GM12878 (cell line): ENCODE measurements around the gene ARMS2. TPM values are rescaled to one million over a fixed set of nuclear protein-coding genes. Genes with fewer than 3 reads are reported as not detected.

ENCODE experiments used
- ATAC-seq: fragments of 200-7000 bp; cut with Tn5 transposase; 3 replicates; pipeline ENCODE4 v1.9.1; 2020; ENCODE audit warnings: mild to moderate bottlenecking, moderate library complexity
- BruUV-seq: library from RNA; stranded (reverse); fragments of 400-500 nt; replicated peaks from 2 replicates; lab custom pipeline; 2021; lab: Mats Ljungman, UMichigan
- CTCF ChIA-PET: fragments of 300-600 bp; sonication (Branson Sonifier 250); formaldehyde crosslinking; extraction: SDS; loops from one replicate; lab custom pipeline; 2021; ENCODE audit warnings: inconsistent platforms; lab: Yijun Ruan, JAX
- POLR2A ChIA-PET: fragments of 350-600 bp; formaldehyde crosslinking; extraction: SDS; loops from one replicate; lab custom pipeline; 2021; ENCODE audit warnings: inconsistent platforms; lab: Charles Lee
- RAD21 ChIA-PET: fragments of 300-600 bp; sonication (Branson Sonifier 250); formaldehyde crosslinking; loops from one replicate; lab custom pipeline; 2023; ENCODE audit warnings: antibody characterized with exemption; ENCODE audit not compliant: unreplicated experiment; lab: Charles Lee
- SMC1A ChIA-PET: fragments of 300-600 bp; sonication (Branson Sonifier 250); formaldehyde crosslinking; loops from one replicate; lab custom pipeline; 2023; ENCODE audit not compliant: unreplicated experiment, uncharacterized antibody; lab: Charles Lee
- DNase-seq: peaks from one replicate; pipeline ENCODE4 v3.0.0-alpha.2; 2011; ENCODE audit warnings: low read depth, low spot score
- FAIRE-seq: peaks from 3 replicates; lab custom pipeline; 2011; peaks lifted over from hg19 to GRCh38; lab: Jason Lieb, UNC
- H2AFZ ChIP-seq: 2 replicates; pipeline ENCODE4 v1.6.0; 2011; ENCODE audit warnings: low read depth, low read length, control low read depth; ENCODE audit not compliant: control insufficient read depth
- H3K27ac ChIP-seq: 2 replicates; pipeline ENCODE4 v1.5.1; 2011; ENCODE audit warnings: control low read depth; ENCODE audit not compliant: control insufficient read depth, insufficient read depth
- H3K27me3 ChIP-seq, 2 experiments: replicated peaks in 1 of 2; 2 replicates each; pipeline versions ENCODE4 v1.6.0 to v1.6.1; 2011; ENCODE audit warnings: low read length in 1 of 2; ENCODE audit not compliant: control insufficient read depth in 2 of 2, insufficient read depth in 2 of 2
- H3K36me3 ChIP-seq, 2 experiments: 2 replicates each; pipeline ENCODE4 v1.5.1; 2011; ENCODE audit warnings: low read length in 1 of 2; ENCODE audit not compliant: control insufficient read depth in 2 of 2, insufficient read depth in 2 of 2
- H3K4me1 ChIP-seq: 2 replicates; pipeline ENCODE4 v1.6.1; 2011; ENCODE audit warnings: mild to moderate bottlenecking, low read length, moderate library complexity, mixed read lengths; ENCODE audit not compliant: control insufficient read depth, insufficient read depth
- H3K4me2 ChIP-seq: 2 replicates; pipeline ENCODE4 v1.6.0; 2011; ENCODE audit warnings: control low read depth; ENCODE audit not compliant: control insufficient read depth, insufficient read depth
- H3K4me3 ChIP-seq: fragments of 200-600 bp; sonication (generic); 2 replicates; pipeline ENCODE4 v1.5.1; 2016
- H3K79me2 ChIP-seq: 2 replicates; pipeline ENCODE4 v1.6.0; 2011; ENCODE audit warnings: low read length; ENCODE audit not compliant: control insufficient read depth, insufficient read depth
- H3K9ac ChIP-seq: 2 replicates; pipeline ENCODE4 v1.8.0; 2011; ENCODE audit warnings: low read length, control low read depth, mixed read lengths; ENCODE audit not compliant: control insufficient read depth, insufficient read depth
- H3K9me3 ChIP-seq: replicated peaks from 3 replicates; pipeline ENCODE4 v1.5.1; 2011; ENCODE audit warnings: mild to moderate bottlenecking, low read length; ENCODE audit not compliant: control insufficient read depth, insufficient read depth
- H4K20me1 ChIP-seq: 2 replicates; pipeline ENCODE4 v1.6.0; 2011; ENCODE audit not compliant: control insufficient read depth, insufficient read depth
- BCLAF1 ChIP-seq: fragments of 450-650 bp; IDR thresholded peaks from 2 replicates; pipeline ENCODE4 v1.6.1; 2017; ENCODE audit warnings: antibody characterized with exemption, mild to moderate bottlenecking, moderate library complexity
- CBX5 ChIP-seq: sonication (generic); IDR thresholded peaks from 2 replicates; pipeline ENCODE4 v1.6.1; 2016; ENCODE audit warnings: low read depth, moderate library complexity, mild to moderate bottlenecking, inconsistent platforms
- E2F4 ChIP-seq: IDR thresholded peaks from 2 replicates; pipeline ENCODE4 v1.6.1; 2012; ENCODE audit warnings: low read depth, low read length, improper control_type of control experiment
- EGR1 ChIP-seq, 2 experiments: IDR thresholded peaks; 1 replicate in 1 of 2; 2 replicates in 1 of 2; pipeline ENCODE4 v1.6.1; 2011 to 2012; ENCODE audit warnings: low read depth in 2 of 2, low read length in 2 of 2, borderline replicate concordance in 1 of 2, mild to moderate bottlenecking in 1 of 2, moderate library complexity in 1 of 2
- ETV6 ChIP-seq, 2 experiments: fragments of 450-650 bp in 1 of 2; IDR thresholded peaks in 1 of 2; conservative IDR thresholded peaks in 1 of 2; 2 replicates each; pipeline ENCODE4 v1.6.1; 2014; ENCODE audit warnings: antibody characterized with exemption in 1 of 2, borderline replicate concordance in 1 of 2, low read depth in 1 of 2, mild to moderate bottlenecking in 1 of 2, moderate library complexity in 1 of 2
- JUND ChIP-seq: IDR thresholded peaks from 2 replicates; pipeline ENCODE4 v1.6.1; 2012; ENCODE audit warnings: low read depth, mild to moderate bottlenecking, low read length, improper control_type of control experiment, moderate library complexity
- LARP7 ChIP-seq: fragments of 450-650 bp; IDR thresholded peaks from 2 replicates; pipeline ENCODE4 v1.6.1; 2017; ENCODE audit warnings: mild to moderate bottlenecking
- MTA2 ChIP-seq: fragments of 450-650 bp; IDR thresholded peaks from 2 replicates; pipeline ENCODE4 v1.6.1; 2016; ENCODE audit warnings: low read depth, mild to moderate bottlenecking, moderate library complexity
- MXI1 ChIP-seq: fragments of 150-350 bp; IDR thresholded peaks from 2 replicates; pipeline ENCODE4 v1.6.1; 2011; ENCODE audit warnings: low read depth, mild to moderate bottlenecking, inconsistent platforms, low read length, improper control_type of control experiment
- NBN ChIP-seq: fragments of 450-650 bp; IDR thresholded peaks from 2 replicates; pipeline ENCODE4 v1.6.1; 2016
- NFYB ChIP-seq: IDR thresholded peaks from 2 replicates; pipeline ENCODE4 v1.6.1; 2011; ENCODE audit warnings: low read depth, mild to moderate bottlenecking, low read length, improper control_type of control experiment, moderate library complexity; ENCODE audit not compliant: insufficient read depth
- NRF1 ChIP-seq: conservative IDR thresholded peaks from 2 replicates; pipeline ENCODE4 v1.6.1; 2011; ENCODE audit warnings: mild to moderate bottlenecking, low read depth, low read length, improper control_type of control experiment
- SMC3 ChIP-seq: IDR thresholded peaks from 2 replicates; pipeline ENCODE4 v1.6.1; 2011; ENCODE audit warnings: low read length, improper control_type of control experiment, borderline replicate concordance
- SP1 ChIP-seq: IDR thresholded peaks from one replicate; pipeline ENCODE4 v1.6.1; 2011; ENCODE audit warnings: low read depth, low read length
- ZNF24 ChIP-seq: fragments of 450-650 bp; IDR thresholded peaks from 2 replicates; pipeline ENCODE4 v1.6.1; 2017; ENCODE audit warnings: antibody characterized with exemption, mild to moderate bottlenecking
- WGBS: methylation state at CpG from one replicate; pipeline ENCODE4 v1.1.6; 2016; ENCODE audit warnings: low lambda C conversion rate; ENCODE audit not compliant: insufficient replicate concordance, insufficient coverage; ENCODE audit errors: missing lambda C conversion rate; 5-methylcytosine and 5-hydroxymethylcytosine counted together
- in situ Hi-C: fragments of 300-500 bp; cut with MboI; formaldehyde crosslinking; loops from 9 replicates; pipeline ENCODE4 v1.14.3; 2018; ENCODE audit warnings: mixed read lengths
- intact Hi-C: fragments of 100-400 bp; cut with micrococcal nuclease; formaldehyde crosslinking; loops from one replicate; pipeline ENCODE4 v1.14.2; 2022; ENCODE audit not compliant: unreplicated experiment
- polyA plus RNA-seq, 11 experiments: library from polyadenylated mRNA; depleted of rRNA in 4 of 11; unstranded in 6 of 11; stranded (reverse) in 5 of 11; fragments of >200 nt; fragmentation: Nextera tagmentation in 4 of 11; fragmentation: Illumina TruSeq in 1 of 11; extraction: Ambion mirVana in 4 of 11; extraction: Trizol in 1 of 11; gene quantifications; 1 replicate in 1 of 11; 2 replicates in 10 of 11; pipeline versions ENCODE4 v1.2.1 to v1.2.3, GENCODE V29; 2011 to 2016; ENCODE audit warnings: inconsistent platforms in 2 of 11, missing spikeins in 2 of 11, low read depth in 1 of 11
- total RNA-seq, 4 experiments: library from RNA; depleted of rRNA in 3 of 4; stranded (reverse); fragments of >200 nt in 3 of 4; fragmentation: Illumina TruSeq in 1 of 4; extraction: Trizol in 1 of 4; gene quantifications; 2 replicates each; pipeline versions ENCODE4 v1.2.1 to v1.2.3, GENCODE V29; 2013 to 2021

The ARMS2 gene
- total and polyA plus RNA-seq, 10 of the 15 experiments (the other 5 are each of a cell fraction or from before 2014, with no cell fraction given): not detected

- Histone ChIP-seq H3K4me1 (no peaks in the 10 kb centered on the region), H3K27ac (no peak overlapping the region), H3K27me3 (peaks cover 1 to 14% of the 10 kb centered on the region in 2 experiments), H3K9ac (no peak overlapping the region), H2AFZ (no peak overlapping the region), H3K9me3 (no peaks in the 10 kb centered on the region), H3K4me3 (no peak overlapping the region), H3K79me2 (no peaks in the 10 kb centered on the region), H4K20me1 (no peaks in the 10 kb centered on the region), H3K4me2 (no peak overlapping the region), H3K36me3 (no peaks in the 10 kb centered on the region)
- WGBS: 46% methylated on average over 14 of the region's 14 CpGs
- FAIRE-seq (no peak), ATAC-seq (no peak), DNase-seq (no peak)
- ChIA-PET RAD21 (no interaction called here), SMC1A (no interaction called here), POLR2A (no interaction called here), CTCF (no interaction called here)
- in situ Hi-C loops: no loop called here
- no TSS peak for BruUV-seq
- TF ChIP-seq ETV6 (conservative IDR thresholded peaks at IDR 0.05 in 1 of 2, IDR thresholded peaks at IDR 0.05 in 1 of 2; ENCODE audit: borderline replicate concordance in 1 of 2, low read depth in 1 of 2) (no peak), EGR1 (IDR thresholded peaks at IDR 0.05; ENCODE audit: borderline replicate concordance in 1 of 2, low read depth in 2 of 2, low read length in 2 of 2) (no peak), NBN (no peak), NRF1 (no peak), LARP7 (no peak), MXI1 (no peak), BCLAF1 (no peak), NFYB (no peak), JUND (no peak), E2F4 (no peak), CBX5 (no peak), ZNF24 (no peak), SMC3 (no peak), MTA2 (no peak), SP1 (no peak)
- intact Hi-C loops: no loop called here
Measured at GRCh38 chr10:122459561-122460273, 5.3 kb downstream of the ARMS2 start.
